ENCODE results near the gene PTBP3. TPM values are rescaled to one million over a fixed set of nuclear protein-coding genes. Genes with fewer than 3 reads are reported as not detected.

The PTBP3 gene
- polyA plus RNA-seq, 1 of the 3 experiments (the other 2 are of a cell fraction): 6.1 TPM

DNA sequence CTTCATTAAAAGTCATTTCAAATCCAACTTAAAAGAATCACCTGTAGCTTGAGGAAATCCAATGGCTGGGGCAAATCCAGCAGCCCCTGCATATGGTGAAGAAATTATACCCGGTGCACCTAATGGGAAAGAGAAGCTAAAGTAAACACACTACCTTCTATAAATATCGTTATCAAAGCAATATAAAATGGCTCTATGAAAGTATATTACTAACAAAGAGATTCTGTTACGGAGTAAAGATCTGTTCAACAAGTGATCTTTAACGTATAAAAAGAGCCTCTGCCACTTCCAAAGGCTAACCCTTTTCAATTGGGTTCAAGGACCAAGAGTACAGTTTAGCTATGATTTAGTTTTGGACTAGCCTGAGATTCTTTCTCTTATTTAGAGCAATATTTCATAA, 98.6 kb downstream of the PTBP3 start:
- CTCF ChIA-PET: interaction anchor here (0.7 to 0.8 kb wide), 2 partner anchors 22 to 28 kb away, joined by 3 read pairs; no protein-coding TSS in a partner anchor
- POLR2A ChIA-PET: no interaction called here
- no peaks in the 10 kb centered on the region for H3K9me2 ChIP-seq
- H3K79me2 ChIP-seq (ENCODE audit: insufficient read depth): 0 out of 2 replicates have a peak, but pooled peaks cover 5% of the 10 kb centered on the region
- H3K27ac ChIP-seq (ENCODE audit: low read depth in 2 of 2, low read length in 1 of 2): no peak overlapping the region
- H3K36me3 ChIP-seq (replicated peaks in 1 of 2; ENCODE audit: control insufficient read depth in 1 of 2, insufficient read depth in 2 of 2, low read length in 1 of 2): peaks cover 10 to 38% of the 10 kb centered on the region in 2 experiments
- H3K4me3 ChIP-seq (ENCODE audit: low read depth in 2 of 2, low read length in 1 of 2): no peak overlapping the region
- no peaks in the 10 kb centered on the region; a peak in 1 of 4 replicates for H3K4me1 ChIP-seq (ENCODE audit: control insufficient read depth in 1 of 2, insufficient read depth in 2 of 2, low read depth in 1 of 2, low read length in 1 of 2)
- no peaks in the 10 kb centered on the region for H4K20me1 ChIP-seq (ENCODE audit: insufficient read depth)
- no peak overlapping the region for H3K9ac ChIP-seq
- no peak overlapping the region for H3K4me2 ChIP-seq
- no peaks in the 10 kb centered on the region for H3K9me3 ChIP-seq
- H3F3A ChIP-seq (replicated peaks; ENCODE audit: insufficient read depth): no peaks in the 10 kb centered on the region
- no peaks in the 10 kb centered on the region for H3K27me3 ChIP-seq (ENCODE audit: insufficient read depth)
- DNase-seq: no peak
- no peak overlapping the region for H2AFZ ChIP-seq (ENCODE audit: low read depth)
- 94% methylated on average over 4 of the region's 4 CpGs for WGBS (ENCODE audit: low lambda C conversion rate)
- TF ChIP-seq IRF3 (IDR thresholded peaks at IDR 0.05; ENCODE audit: low read depth, low read length) (no peak), REST (IDR thresholded peaks at IDR 0.05; ENCODE audit: low read depth, low read length) (no peak), RXRA (IDR thresholded peaks at IDR 0.05; ENCODE audit: borderline replicate concordance, low read depth) (no peak), JUND (IDR thresholded peaks at IDR 0.05) (no peak), EZH2phosphoT487 (IDR thresholded peaks at IDR 0.05; ENCODE audit: borderline replicate concordance, low read depth) (no peak), CTCF (IDR thresholded peaks at IDR 0.05) (no peak), MXI1 (IDR thresholded peaks at IDR 0.05; ENCODE audit: low read depth, low read length) (no peak), TEAD4 (IDR thresholded peaks at IDR 0.05; ENCODE audit: borderline replicate concordance, insufficient read depth) (no peak), NRF1 (IDR thresholded peaks at IDR 0.05; ENCODE audit: low read depth, low read length) (no peak), GATA2 (CRISPR knock-in tag; IDR thresholded peaks at IDR 0.05) (no peak), SIN3A (IDR thresholded peaks at IDR 0.05; ENCODE audit: borderline replicate concordance, low read depth, low read length) (no peak)
- TF ChIP-seq, protein P1, sequence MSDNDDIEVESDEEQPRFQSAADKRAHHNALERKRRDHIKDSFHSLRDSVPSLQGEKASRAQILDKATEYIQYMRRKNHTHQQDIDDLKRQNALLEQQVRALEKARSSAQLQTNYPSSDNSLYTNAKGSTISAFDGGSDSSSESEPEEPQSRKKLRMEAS (IDR thresholded peaks at IDR 0.05; ENCODE audit: low read depth): no peak
